GM21737 (cell line): ENCODE results near the gene TLX3.
"Not testable (repeated sequence)": the region's sequence is repeated elsewhere in the genome, so short reads cannot be mapped to it uniquely, and the experiment has no call there.

ENCODE experiments used
- ATAC-seq: cut with Tn5 transposase; IDR thresholded peaks from one replicate; pipeline ENCODE4 v1.9.1; 2021; ENCODE audit warnings: mild to moderate bottlenecking, moderate library complexity; ENCODE audit not compliant: unreplicated experiment

TLX3 gene

DNA sequence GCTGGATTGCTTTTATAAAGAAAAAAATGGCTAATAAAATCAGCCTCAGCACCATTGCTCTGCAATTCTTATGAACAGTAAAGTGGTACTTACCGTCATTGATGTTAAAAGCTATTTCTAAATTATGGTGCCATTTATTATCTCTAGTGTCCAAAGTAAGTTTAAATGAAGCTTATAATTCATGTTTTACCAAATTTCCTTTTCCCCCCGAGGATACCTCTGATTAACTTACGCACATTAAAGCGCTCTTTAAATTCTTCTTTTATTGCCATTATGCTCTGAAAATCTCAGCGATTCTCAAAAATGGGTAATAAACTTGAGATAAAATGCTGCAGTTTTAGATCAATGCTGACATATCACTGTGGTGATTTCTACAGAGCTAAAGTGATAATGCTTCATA is 13.5 kb downstream of the TLX3 start:
- ATAC-seq, result no peak

DNA sequence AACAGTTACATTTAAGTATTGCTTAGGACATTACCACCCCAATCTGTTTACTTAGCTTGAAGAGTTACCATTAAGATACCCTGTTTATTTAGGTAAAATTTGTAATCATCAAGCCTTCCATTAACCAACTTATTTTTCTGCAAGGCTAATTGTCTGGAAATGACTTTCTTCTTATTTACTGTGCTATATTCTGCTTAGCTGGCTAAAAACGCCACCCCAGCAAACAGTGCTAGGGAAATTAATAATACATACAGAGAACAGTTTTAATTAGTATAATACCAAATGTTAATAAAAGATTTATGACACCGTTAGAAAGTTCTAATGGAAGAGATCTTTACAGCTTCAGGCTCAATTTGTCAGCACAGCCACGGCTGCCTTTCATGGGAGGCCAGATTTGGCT is 14.0 kb downstream of the TLX3 start:
- ATAC-seq, result no peak

DNA sequence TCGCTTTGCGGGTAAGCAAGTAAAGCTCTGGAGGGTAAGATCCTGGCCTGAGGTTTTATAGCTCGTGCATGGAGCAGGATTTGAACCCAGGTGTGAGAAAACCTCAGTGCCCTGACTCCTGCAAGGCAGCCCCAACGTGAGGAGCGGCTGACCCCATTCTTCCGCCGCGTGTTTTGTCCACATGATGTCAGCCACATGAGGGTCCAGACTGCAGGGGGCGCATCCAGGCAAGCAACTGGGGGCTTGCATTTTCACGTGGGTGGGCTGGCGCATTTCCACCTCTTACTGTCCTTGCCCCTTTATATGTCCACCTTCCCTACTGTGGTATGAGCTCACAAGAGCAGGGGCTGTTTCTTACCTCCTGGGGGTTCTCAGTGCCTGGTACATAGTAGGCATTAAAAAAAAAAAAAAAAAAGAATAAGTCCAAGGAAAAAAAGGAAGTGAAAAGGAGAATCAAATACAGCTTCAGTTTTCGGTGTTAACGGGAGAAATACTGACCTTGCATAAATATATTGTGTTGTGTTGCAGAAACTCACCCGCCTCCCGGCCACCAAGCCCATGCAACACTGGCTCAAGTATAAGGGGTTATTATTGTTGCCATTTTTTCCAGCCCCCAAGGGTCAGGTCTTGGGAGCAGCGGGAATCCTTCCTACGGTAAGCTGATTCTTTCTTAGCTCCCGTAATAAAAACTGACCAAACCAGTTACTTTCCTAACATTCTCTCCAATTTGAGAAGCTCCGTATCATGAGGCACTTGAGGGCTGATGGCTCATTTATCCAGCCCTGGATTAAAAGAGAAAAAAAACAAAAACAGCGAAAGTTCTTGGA is 15.0 kb downstream of the TLX3 start:
- no peak for ATAC-seq

DNA sequence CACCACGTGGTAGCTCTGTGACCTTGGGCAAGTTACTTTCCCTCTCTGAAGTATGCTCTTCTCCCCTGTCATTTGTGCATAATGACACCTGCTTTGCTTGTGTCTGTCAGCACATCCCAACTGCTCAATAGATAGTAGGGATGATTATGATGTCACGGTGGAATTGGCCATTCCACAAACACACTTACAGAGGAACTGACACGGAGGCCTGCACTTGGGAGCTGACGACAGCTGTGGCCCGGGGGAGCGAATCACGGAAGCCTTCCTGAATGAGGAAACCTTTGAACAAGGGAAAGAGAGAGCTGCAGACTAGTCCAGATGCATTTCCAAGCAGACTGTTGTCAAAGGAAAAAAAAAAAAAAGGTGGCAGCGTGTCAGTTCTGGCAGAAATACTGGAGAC is 21.0 kb downstream of the TLX3 start:
- ATAC-seq, result no peak

DNA sequence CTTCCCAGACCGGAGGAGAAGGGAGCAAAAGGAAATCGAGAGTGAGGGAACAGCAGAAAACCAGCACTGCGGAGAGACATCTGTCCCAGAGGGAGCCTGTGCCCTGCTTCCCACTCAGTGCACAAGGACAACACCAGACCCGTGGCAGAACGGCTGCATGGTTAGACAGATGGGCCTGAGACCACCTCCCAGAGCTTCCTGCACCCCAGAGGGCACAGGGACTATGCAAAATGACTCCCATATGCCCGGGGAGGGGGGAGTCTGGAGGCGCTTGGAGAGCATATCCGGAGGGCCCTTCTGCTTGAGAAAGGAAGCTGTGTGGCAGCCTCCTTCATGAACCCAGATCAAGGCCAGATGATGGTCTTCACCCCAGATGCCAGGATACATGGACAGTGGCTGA is 26.6 kb downstream of the TLX3 start:
- ATAC-seq, result no peak

DNA sequence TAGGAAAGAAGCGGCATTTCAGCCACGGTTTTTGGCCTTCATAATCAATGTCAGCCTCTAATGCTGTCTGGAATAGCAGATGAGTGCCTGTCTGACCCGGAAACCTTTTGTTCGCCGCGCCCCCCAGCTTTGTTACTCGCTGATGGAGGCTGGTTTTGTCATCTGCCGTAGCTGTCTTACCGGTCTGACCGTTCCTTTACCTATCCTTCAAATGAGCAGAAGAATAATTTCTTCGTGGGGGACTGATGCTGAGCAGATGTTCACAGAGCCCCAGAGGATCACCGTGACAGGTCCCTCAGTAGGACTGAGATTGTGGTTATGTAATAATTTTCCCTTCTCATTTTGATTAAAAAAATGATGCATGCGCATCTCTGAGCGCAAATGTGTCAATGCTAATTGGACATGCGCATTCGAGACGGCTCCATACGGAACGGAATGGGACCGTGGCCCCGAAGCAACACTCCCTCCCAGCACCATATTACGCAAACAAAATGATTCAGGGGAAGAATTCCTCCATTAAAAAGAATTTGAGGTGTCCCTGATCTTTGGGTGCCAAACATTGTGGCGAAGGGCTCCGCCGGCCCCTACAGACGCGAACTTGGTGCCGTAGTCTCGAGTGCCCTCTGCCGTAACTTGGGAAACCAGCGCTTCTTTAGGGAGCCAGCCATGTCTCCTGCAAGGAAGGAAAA is 27.6 kb downstream of the TLX3 start:
- no peak for ATAC-seq

DNA sequence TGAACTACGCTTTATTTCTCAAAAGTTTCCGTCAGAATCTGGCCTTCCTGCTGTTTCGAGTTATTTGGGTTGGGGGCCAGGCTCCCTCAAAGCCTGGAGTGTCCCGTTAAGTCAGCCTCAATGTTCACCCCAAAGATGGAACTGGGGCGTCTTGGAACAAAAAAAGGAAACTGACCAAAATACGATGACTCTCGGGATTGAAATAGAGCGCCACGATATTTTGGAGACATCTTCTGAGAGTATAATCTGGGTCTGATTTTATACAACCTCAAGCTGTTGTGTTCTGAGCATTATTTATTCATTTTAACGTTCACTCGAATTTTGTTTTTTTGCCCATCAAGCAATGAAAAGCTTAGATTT is 28.1 kb downstream of the TLX3 start:
- no peak for ATAC-seq

DNA sequence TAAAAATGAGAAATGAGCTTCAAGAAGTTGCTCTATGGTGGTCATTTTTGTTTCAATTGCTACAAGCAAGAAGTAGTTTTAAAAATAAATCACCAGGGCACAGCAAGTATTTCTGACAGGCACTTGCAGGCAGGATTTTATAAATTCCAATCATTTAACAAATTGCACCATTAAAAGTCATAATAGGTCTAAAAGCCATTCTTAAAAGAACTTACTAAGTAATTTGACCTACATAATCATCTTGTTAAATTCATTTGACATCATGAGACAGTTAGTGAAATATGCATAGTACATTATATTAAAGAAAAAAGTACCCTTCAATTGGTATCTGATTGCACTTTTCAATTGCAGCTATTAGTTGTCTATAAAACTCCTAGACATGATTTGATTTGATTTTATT is 31.0 kb downstream of the TLX3 start:
- no peak for ATAC-seq

DNA sequence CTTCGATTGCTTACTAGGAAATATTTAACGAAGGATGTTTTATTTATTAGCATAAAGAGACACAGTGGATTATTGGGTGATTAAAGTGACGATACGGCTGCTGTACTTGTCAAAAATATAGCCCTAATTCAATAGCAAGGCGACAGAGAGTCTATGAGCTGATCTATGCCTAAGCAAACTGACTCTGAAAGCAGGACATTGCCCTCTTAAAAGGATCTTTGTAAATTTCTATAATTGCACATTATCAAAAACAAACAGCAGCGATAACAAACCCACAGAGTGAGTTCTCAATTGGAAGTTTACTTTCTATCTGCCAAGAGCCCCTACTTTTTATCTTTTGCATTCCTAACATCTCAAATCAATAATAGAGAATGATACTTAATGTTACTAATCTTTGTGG is 31.4 kb downstream of the TLX3 start:
- no peak for ATAC-seq

DNA sequence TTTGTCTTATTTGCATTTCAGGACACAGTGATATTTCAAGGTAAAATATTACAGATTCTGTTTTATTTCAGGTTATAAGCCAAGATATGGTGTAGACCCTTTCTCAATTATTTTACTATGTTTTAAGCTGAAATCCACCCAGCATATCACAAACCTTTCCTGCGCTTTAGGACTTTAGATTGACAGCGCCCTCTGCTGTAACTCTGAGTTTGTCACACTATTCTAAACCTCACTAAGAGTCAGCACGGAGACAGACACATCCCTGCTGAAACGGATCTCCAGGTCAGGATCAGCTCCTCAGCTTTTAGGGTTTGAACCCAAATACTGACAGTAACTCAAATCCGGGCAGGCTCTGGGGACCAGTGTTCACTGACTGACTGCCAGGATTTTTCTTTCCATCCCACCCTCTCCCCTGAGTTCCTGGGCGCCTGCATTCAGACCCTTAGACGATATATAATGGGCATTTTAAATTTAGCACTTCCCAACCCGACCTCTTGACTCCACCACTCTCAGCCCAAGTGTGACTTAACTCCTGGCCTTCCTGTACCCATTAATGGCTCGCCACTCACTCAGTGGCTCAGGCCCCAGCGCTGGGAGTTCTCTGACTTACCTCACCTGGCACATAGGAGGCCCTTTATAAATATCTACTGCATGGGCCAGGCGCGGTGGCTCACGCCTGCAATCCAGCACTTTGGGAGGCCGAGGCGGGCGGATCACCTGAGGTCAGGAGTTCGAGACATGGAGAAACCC is 33.5 kb downstream of the TLX3 start:
- ATAC-seq, result peak; percentile 62

DNA sequence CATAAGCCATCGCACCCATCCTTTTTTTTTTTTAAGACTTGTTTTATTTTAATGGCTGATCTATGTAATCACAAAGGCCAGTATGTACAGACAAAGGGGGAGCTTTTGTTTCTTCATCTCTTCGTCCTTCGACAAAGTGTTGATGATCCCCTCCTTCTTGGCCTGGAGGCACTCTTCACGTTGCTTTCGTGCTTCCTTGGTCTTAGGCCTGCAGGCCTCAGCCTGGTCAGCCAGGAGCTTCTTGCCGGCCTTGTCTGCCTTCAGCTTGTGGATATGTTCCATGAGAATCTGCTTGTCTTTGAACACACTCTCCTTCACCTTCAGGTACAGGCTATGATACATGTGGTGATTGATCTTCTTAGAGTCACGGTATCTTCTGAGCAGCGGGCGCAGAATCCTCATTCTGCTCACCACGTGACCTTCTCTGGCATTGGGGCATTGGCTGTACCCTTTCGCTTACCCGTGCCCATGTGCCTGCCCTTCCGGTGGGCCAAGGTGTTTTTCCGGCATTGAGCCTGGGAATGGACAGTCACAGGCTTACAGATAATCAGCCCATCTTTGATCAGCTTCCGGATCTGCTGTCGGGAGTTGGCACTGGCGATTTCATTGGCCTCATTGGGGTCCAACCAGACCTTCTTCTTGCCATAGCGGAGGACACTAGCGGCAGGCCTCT is 36.0 kb downstream of the TLX3 start:
- no peak for ATAC-seq

DNA sequence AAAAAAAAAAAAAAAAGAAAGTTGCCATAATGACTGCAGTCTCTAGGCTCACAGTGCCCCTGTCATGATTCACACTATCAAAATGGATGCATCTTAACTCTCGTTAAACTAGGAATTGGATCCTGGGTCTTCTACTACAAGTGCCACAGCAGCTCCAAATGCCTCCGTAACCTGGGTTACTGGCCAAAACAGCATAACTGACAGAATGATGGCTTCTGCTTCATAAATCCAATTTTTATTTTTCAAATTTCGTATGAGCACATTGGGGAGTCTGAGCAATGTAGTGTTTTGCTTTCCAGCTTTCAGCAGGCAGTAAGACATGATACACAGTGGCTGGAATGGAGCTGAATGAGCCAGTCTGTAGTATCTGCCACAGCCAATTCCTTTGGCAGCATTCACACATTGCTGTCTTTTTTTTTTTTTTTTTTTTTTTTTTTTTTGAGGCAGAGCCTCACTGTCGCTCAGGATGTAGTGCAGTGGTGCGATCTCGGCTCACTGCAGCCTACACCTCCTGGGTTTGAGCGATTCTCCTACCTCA is 42.6 kb downstream of the TLX3 start:
- ATAC-seq, result no peak

DNA sequence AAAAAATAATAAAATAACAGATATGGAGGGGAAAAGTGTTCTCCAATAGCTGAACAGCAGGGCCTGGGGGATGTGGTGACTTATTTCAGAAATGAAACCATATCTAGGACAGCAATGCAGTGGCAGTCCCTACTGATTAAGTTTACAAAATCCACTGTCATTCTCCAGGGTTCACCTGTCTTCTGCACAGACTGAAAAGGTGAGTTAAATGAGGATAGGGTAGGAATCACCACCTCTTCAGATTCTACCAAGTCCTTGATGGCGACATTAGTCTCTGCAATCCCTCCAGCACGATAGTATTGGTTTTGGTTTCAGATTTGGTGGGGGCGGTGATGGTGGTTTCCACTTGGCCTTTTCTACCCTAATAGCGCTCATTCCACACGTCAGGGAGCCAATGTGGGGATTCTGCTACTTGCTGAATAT is 46.3 kb downstream of the TLX3 start:
- peak; percentile 91 for ATAC-seq

DNA sequence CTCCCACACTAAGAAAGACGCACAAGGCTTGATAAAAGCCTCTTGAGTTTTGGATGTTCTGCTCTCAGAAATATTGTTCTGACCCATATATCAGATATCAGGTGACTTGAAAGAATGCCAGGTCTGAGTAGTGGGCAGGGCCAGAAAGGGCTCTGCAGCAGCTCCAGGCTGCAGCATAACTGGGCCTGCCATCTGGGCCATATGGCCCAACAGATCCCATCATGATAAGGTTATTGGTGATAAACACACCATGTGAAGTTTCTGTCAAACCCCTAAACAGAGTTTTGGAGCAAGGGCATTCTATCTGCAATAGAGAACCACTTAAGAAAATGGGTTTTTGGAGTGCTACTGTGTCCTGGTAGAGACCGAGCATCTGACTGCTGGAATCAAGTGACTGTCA is 48.8 kb downstream of the TLX3 start:
- no peak for ATAC-seq

DNA sequence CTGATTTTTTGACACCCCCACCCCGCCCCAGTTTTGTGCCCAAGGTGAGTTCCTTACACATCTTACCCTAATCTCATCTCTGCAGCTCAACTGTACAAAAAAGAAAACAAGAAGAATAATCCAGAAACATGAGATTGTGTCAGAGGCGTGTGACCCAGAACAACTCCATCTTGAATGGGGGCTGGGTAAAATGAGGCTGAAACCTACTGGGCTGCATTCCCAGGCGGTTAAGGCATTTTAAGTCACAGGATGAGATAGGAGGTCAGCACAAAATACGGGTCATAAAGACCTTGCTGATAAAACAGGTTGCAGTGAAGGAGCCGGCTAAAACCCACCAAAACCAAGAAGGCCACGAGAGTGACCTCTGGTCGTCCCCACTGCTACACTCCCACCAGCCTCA is 52.1 kb downstream of the TLX3 start:
- not testable (repeated sequence) for ATAC-seq
